Stimulated activated CD8-positive, alpha-beta memory T cell treated with anti-CD3 and anti-CD28 coated beads, Interleukin-2, amount 100 ng/mL, for 48 hours (primary cell): Measurements from ENCODE around the gene MED15.
A peak's percentile ranks its signal among the peaks of the same experiment; 100 is the strongest.
"Not testable (repeated sequence)": the region's sequence is repeated elsewhere in the genome, so short reads cannot be mapped to it uniquely, and the experiment has no call there.

Experiments used
- DNase-seq, 2 donors: peaks; one replicate each; pipeline ENCODE4 v3.0.0-alpha.2; 2020; ENCODE audit warnings: low read depth in 2 of 2

MED15 gene

GRCh38 chr22:20602609-20603164, 95.3 kb downstream of the MED15 start:
- no peak for DNase-seq

GRCh38 chr22:20604092-20604747, 96.8 kb downstream of the MED15 start:
- DNase-seq = no peak

GRCh38 chr22:20604776-20605221, 97.4 kb downstream of the MED15 start:
- no peak for DNase-seq

GRCh38 chr22:20605328-20605727, 97.9 kb downstream of the MED15 start:
- no peak for DNase-seq

GRCh38 chr22:20606041-20606783, 98.8 kb downstream of the MED15 start:
- DNase-seq = peak; percentile 44 to 48

- DNase-seq = no peak
Observed at GRCh38 chr22:20606784-20607128, 99.3 kb downstream of the MED15 start.

GRCh38 chr22:20607157-20607907, 99.9 kb downstream of the MED15 start:
- DNase-seq = no peak

GRCh38 chr22:20610243-20610686, 102.9 kb downstream of the MED15 start:
- no peak for DNase-seq

GRCh38 chr22:20610757-20611156, 103.3 kb downstream of the MED15 start:
- no peak for DNase-seq

- no peak for DNase-seq
Observed at GRCh38 chr22:20611418-20611817, 104.0 kb downstream of the MED15 start.

- no peak for DNase-seq
Observed at GRCh38 chr22:20613301-20613700, 105.9 kb downstream of the MED15 start.

GRCh38 chr22:20615021-20615420, 107.6 kb downstream of the MED15 start:
- DNase-seq = no peak

GRCh38 chr22:20615533-20616450, 108.4 kb downstream of the MED15 start:
- no peak for DNase-seq

- no peak for DNase-seq
Observed at GRCh38 chr22:20616451-20617043, 109.1 kb downstream of the MED15 start.

- DNase-seq = no peak
Observed at GRCh38 chr22:20618488-20618887, 111.1 kb downstream of the MED15 start.

GRCh38 chr22:20619045-20619892, 111.9 kb downstream of the MED15 start:
- no peak for DNase-seq

GRCh38 chr22:20619893-20620194, 112.4 kb downstream of the MED15 start:
- not testable (repeated sequence) for DNase-seq

GRCh38 chr22:20621162-20621561, 113.8 kb downstream of the MED15 start:
- DNase-seq = no peak

- no peak for DNase-seq
Observed at GRCh38 chr22:20622650-20623339, 115.4 kb downstream of the MED15 start.
